GM18867 (cell line): ENCODE data around the gene CPLX1.
"Not testable (repeated sequence)": the region's sequence is repeated elsewhere in the genome, so short reads cannot be mapped to it uniquely, and the experiment has no call there.

Experiments used
- ATAC-seq: cut with Tn5 transposase; IDR thresholded peaks from one replicate; pipeline ENCODE4 v1.9.1; 2021; ENCODE audit warnings: mild to moderate bottlenecking, moderate library complexity; ENCODE audit not compliant: unreplicated experiment

CPLX1 gene

GRCh38 chr4:780716-781492 lies 45.0 kb downstream of the CPLX1 start:
- no peak for ATAC-seq

- ATAC-seq = not testable (repeated sequence)
Observed at GRCh38 chr4:780255-780654, 45.7 kb downstream of the CPLX1 start.

- ATAC-seq = no peak
Observed at GRCh38 chr4:779555-779954, 46.4 kb downstream of the CPLX1 start.

GRCh38 chr4:777520-778262 lies 48.2 kb downstream of the CPLX1 start:
- ATAC-seq = no peak

GRCh38 chr4:776743-777441 lies 49.0 kb downstream of the CPLX1 start:
- ATAC-seq = no peak

- not testable (repeated sequence) for ATAC-seq
Observed at GRCh38 chr4:775485-775884, 50.4 kb downstream of the CPLX1 start.

- ATAC-seq = not testable (repeated sequence)
Observed at GRCh38 chr4:774419-775092, 51.4 kb downstream of the CPLX1 start.

- no peak for ATAC-seq
Observed at GRCh38 chr4:773214-773613, 52.7 kb downstream of the CPLX1 start.

- ATAC-seq = no peak
Observed at GRCh38 chr4:772776-773175, 53.2 kb downstream of the CPLX1 start.

- ATAC-seq = no peak
Observed at GRCh38 chr4:772118-772517, 53.8 kb downstream of the CPLX1 start.

- no peak for ATAC-seq
Observed at GRCh38 chr4:771464-771863, 54.5 kb downstream of the CPLX1 start.

- no peak for ATAC-seq
Observed at GRCh38 chr4:770022-770421, 55.9 kb downstream of the CPLX1 start.

GRCh38 chr4:769511-769910 lies 56.4 kb downstream of the CPLX1 start:
- ATAC-seq = no peak

- ATAC-seq = no peak
Observed at GRCh38 chr4:768995-769394, 56.9 kb downstream of the CPLX1 start.

- no peak for ATAC-seq
Observed at GRCh38 chr4:768076-768475, 57.9 kb downstream of the CPLX1 start.

GRCh38 chr4:766559-767283 lies 59.2 kb downstream of the CPLX1 start:
- no peak for ATAC-seq

- ATAC-seq = no peak
Observed at GRCh38 chr4:766152-766515, 59.8 kb downstream of the CPLX1 start.

GRCh38 chr4:764405-765169 lies 61.3 kb downstream of the CPLX1 start:
- ATAC-seq = no peak

- ATAC-seq = no peak
Observed at GRCh38 chr4:763922-764321, 62.0 kb downstream of the CPLX1 start.
